ENCODE data around the gene TMEM87B.

GRCh38 chr2:112137516-112138158 is 82.6 kb downstream of the TMEM87B start:
- TF ChIP-seq EZH2 (IDR thresholded peaks at IDR 0.05; ENCODE audit: borderline replicate concordance, low read depth, low read length, poor library complexity, severe bottlenecking) (no peak), CTCF (conservative IDR thresholded peaks at IDR 0.05; ENCODE audit: low read depth, low read length) (no peak)

Measured in A673 (cell line).